ENCODE results near the gene NARS2.

DNA sequence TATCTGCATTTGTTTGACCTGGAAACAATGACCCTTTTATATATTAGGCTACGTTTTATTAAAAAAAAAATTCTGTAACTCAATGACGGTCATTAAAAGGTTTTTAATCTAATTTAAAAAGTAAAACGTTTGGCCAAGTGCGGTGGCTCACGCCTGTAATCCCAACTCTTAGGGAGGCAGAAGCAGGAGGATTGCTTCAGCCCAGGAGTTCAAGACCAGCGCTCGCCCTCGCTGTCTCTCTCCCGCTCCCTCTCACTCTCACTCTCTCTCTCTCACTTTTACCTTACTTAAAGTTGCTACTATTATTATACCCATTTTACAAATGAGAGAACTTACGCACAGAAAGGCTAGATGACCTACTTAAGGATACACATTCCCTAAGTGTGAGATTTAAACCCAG is 814 bp upstream of the NARS2 start:
- TF ChIP-seq EZH2phosphoT487 (IDR thresholded peaks at IDR 0.05; ENCODE audit: insufficient read depth, low read depth) (no peak), EZH2 (IDR thresholded peaks at IDR 0.05; ENCODE audit: insufficient read depth, poor library complexity, severe bottlenecking) (no peak)
